HG03442 (cell line): ENCODE measurements around the gene KRT77.

ENCODE experiments used
- ATAC-seq: cut with Tn5 transposase; IDR thresholded peaks from one replicate; pipeline ENCODE4 v1.9.1; 2021; ENCODE audit warnings: mild to moderate bottlenecking, moderate library complexity; ENCODE audit not compliant: unreplicated experiment

Gene KRT77

DNA sequence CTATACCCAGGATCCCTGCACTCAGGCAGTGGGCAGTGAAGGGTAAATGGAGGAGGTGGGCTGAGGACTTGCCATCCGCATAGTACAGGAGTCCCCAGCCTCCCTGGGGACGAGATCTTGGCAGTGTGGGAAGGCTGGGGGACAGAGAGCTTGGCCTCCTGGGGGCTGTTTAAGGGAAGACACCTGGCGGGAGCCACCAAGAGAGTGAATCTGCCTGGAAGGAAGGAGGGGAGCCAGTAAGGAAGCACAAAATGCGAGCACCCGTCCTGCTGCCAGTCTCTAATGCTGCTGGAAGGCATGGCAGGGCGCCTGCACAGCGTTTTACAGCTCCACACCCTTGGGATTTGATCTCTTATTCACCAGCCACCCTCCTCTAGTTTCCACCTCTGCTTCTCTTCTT, 43.9 kb downstream of the KRT77 start:
- no peak for ATAC-seq

DNA sequence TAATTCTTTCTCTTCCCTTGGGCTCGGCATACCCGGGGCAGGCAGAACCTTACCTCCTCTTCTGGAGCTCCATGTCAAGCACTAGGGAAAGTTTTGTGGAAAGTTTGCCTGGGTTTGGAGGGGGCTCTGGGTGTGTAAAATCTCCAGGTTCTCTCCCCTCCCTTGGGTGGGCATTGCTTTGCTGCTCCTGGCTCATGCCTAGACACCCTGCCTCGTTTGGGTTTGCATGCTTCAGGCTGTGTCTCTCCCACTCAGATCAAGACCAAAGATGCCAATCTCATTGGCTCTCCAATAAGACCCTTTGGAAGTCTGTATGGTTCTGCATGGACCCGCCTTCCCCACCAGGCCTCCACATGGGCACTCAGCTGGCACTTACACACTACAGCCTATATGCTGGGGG, 45.1 kb downstream of the KRT77 start:
- no peak for ATAC-seq

GRCh38 chr12:52657250-52657902, 45.9 kb downstream of the KRT77 start:
- ATAC-seq, result no peak

GRCh38 chr12:52656616-52657015, 46.7 kb downstream of the KRT77 start:
- ATAC-seq, result no peak

DNA sequence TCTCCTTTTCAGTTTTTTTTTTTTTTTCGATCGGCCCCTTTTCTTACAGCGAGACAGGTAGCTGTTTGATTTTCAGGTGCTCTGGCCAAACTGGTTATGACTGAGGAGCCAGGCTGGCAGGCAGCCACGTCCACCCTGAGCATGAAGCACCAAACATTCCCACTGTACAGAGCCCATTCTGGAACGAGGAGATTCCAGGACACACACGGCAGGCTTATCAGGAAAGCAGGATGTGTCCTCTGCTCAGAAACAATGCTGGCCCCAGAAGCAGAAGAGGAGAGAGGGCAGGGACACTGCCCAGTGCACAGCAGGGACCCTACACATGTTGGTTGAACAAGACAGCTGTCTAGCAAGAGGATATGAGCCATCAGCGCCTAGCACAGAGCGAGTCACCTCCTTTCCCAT, 47.6 kb downstream of the KRT77 start:
- ATAC-seq, result no peak

DNA sequence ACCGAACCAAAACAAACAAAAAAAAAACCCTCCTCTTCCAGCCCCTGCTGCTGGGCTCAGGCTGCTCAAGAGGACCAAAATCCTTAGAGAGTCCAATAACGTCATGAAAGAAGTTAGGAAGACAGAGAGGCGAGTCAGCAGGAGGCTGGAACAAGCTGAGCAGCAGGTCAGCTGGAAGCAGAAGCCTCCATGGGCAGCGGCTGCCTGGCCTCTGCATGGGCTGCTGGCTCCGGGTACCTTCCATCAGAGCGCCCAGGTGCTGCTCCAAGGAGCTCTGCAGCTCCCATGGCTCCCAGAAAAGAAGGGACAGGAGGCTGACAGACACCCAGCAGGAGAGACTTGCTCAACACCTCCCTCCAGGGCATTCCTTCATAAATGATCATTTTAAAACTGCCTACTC, 48.1 kb downstream of the KRT77 start:
- no peak for ATAC-seq

DNA sequence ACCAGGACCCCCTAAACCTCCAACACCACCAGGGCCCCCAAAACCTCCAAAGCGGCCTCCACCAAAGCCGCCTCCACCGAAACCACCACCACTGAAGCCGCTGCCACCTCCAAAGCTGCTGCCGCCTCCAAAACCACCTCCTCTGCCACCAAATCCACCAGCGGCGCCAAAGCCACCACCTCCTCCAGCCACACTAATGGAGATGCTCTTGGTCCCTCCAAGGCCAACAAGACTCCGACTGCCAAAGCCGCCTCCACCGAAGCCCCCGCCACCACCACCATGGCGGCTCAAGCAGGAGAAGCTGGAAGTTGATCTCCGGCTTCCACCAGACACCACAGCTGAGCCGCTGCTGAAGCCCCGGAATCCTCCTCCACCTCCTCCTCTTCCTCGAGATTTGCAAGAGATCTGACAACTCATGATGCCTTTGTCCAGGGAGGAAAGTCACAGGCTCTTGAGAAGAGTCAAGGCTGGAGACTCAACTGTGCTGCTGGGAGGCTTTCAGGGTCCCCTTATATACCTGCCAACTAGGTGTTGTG, 51.5 kb downstream of the KRT77 start, which contains the start of gene KRT2:
Gene KRT2, minus strand, starts transcription at position 486 of the 536 bp plus-strand sequence. Its CDS starts 69 bp downstream, at position 417.
- ATAC-seq, result no peak

DNA sequence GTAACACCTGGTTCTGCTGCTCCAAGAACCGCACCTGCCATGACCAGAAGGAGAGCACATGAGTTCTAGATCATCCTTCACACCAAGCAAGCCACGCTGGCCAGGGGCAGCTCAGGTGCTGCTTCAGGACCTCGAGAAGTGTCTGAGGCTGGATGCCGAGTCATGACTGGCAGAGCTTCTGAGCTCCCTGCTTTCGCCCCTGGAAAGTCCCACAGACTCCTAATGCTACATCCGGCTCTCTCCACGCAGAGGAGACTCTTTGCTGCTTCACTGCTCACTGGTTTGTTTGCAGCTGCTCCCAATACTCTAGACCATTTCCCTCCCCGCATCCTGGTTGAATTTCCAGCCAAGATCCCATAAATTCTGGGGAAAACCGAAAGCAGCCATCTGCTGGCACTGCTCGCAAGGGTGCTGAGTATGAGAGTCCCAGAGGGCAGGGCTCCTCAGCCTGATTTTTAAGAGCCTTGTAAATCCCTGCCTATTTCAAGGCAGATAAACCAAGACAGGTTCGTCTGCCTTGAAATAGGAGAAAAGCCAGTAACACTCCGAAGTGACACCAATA, 52.7 kb downstream of the KRT77 start:
- no peak for ATAC-seq

DNA sequence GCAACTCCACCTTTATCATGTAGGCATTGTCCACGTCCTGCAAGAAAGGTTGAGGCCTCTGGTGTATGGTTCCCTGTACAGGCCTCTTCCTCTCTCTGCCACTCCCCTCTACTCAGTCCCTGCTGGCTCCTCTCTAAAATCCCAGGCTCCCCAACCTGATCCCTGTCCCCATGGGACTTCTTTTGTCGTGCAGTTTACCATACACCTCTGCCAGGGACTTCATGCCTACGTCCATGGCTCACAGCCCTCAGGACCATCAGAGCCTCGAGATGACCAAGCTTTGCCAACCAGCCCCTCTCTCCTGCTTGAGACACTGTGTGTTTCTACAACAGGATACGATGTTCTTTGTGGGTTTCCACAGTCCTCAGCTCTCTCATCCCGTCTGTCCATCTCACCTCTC, 54.3 kb downstream of the KRT77 start:
- no peak for ATAC-seq

- ATAC-seq, result no peak
These were observed 55.2 kb downstream of the KRT77 start for GRCh38 chr12:52648012-52648550.

GRCh38 chr12:52647601-52648000, 55.7 kb downstream of the KRT77 start:
- no peak for ATAC-seq

DNA sequence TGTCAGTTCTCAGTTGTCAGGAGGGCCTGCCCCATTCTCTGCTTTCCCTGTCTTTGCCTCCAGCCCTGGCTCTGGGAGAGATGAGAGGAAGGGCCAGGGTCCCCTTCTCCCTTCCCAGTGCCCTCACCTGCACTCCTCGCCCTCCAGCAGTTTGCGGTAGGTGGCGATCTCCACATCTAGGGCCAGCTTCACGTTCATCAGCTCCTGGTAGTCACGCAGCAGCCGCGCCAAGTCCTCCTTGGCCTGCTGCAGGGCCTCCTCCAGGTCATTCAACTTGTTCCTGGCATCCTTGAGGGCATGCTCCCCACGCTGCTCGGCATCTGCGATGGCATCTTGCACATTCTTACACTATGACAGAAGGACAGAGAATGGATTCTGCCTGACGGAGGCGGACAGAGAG, 56.7 kb downstream of the KRT77 start:
- ATAC-seq, result no peak

- ATAC-seq, result no peak
These were observed 57.3 kb downstream of the KRT77 start for GRCh38 chr12:52645982-52646381.

GRCh38 chr12:52645120-52645761, 58.1 kb downstream of the KRT77 start:
- ATAC-seq, result no peak

DNA sequence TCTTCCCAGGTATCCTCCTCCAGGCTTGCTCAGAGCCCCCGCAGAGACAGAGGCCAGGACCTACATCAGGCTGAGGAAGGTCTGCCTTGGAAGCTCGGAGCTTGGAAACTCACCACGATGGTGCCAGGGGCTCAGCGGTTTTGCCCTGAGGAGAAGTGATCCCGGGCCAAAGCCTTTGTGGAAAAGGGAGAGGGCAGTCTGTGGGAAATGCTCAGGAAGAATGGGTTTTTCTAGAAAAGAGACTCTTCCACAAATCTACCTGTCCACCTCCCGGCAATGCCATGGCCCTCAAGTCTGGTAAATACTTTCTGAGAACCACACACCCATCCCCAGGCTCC, 59.3 kb downstream of the KRT77 start:
- ATAC-seq, result no peak

DNA sequence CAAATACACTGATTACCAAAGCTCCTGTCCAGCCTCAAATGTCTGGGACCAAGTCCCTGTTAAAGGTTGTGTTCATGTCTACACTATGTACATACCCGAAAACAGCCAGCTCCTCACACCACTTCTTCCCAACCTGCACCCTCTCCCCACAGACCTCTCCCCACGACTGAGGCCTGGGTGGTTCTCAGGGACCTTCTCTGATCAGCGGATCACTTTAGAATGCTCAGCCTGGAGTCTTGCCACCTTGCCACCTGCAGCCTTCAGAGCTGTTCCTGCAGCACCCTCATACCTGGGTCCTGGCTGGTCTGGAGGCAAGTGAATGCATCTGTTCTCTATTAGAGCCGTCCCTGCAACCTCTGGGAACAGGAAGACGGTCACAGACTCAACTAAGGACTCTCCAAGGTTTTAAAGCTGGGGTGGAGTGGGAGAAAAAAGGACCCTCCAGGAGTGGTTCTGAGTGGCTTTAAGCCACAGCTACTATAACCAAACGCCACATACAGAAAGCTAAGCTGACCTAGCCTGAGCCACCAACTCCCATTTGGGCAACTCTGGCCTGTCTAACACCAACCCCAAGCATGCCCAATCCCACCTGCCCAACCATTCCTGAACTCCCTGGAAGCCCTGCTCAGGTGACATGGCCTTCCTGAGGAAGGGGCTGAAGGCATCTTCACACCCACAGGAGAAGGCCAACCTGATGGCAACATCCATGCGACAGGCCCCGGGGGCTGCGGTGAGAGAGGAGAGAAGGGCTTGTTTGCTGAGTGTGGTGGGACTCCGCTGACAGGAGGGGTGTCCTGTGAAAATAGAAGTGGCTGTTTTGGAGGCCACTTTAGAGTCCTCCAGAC, 59.9 kb downstream of the KRT77 start:
- no peak for ATAC-seq

DNA sequence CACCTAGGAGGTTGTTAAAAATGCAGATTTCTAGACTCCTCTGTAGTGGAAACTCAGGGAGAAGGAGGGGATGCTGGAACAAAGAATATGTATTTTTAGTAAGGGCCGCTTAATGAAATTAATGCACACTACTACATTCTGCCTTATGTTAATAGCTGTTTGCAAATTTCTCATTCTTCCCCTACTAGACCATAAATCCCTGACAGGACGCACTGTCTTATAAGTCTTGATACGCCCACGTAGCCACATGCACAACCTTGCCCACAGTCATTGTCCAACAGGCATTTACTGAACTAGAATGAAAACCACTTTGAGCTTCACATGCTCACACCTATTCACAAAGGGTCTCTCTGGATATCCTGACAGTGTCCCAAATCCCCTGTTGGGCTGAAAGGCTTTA, 61.9 kb downstream of the KRT77 start:
- no peak for ATAC-seq
